NCI-H2196 treated with DMSO at 0.1 percent for 48 hours (cell line): ENCODE measurements around the gene EMC8.
"Not testable (repeated sequence)": the region's sequence is repeated elsewhere in the genome, so short reads cannot be mapped to it uniquely, and the experiment has no call there.

ENCODE experiments used
- DNase-seq: peaks from one replicate; lab custom pipeline; 2025; ENCODE audit not compliant: unreplicated experiment; lab: John Stamatoyannopoulos, UW

The EMC8 gene

DNA sequence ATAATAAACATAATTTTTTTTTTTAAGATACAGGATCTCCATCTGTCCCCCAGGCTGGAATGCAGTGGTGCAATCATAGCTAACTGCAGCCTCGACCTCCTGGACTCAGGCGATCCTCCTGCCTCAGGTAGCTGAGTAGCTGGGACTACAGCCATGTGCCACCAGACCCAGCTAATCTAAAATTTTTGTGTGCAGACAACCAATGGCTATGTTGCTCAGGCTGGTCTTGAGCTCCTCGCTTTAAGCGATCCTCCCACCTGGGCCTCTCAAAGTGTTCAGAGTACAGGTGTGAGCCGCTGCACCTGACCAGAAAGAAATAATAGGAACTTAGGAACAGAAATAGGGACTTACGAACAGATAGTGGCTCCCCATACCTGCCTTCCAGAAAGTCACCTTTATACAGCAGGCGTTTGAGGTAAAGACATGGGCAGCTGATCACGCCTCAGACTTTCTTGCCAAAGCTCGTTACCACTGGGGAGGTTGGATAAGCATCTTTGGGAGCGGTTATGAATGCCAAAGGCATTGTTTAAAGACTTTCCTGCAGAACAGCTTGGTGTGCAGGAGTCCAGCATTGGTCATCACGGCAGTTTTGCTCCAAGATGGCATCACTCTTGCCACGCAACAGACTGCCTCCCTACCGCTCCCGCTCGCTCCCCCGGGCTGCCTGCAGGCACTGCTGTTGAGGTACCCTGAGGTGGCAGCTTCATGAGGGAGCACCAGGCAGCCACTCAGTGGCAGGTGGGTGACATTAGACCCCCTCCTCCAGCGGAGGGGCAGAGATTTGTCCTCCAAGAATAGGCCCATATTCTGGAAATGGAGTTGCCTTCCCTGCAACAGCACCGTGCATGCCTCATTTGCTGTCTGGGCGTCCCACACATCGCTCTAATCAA is 13.7 kb upstream of the EMC8 start:
- DNase-seq: no peak

DNA sequence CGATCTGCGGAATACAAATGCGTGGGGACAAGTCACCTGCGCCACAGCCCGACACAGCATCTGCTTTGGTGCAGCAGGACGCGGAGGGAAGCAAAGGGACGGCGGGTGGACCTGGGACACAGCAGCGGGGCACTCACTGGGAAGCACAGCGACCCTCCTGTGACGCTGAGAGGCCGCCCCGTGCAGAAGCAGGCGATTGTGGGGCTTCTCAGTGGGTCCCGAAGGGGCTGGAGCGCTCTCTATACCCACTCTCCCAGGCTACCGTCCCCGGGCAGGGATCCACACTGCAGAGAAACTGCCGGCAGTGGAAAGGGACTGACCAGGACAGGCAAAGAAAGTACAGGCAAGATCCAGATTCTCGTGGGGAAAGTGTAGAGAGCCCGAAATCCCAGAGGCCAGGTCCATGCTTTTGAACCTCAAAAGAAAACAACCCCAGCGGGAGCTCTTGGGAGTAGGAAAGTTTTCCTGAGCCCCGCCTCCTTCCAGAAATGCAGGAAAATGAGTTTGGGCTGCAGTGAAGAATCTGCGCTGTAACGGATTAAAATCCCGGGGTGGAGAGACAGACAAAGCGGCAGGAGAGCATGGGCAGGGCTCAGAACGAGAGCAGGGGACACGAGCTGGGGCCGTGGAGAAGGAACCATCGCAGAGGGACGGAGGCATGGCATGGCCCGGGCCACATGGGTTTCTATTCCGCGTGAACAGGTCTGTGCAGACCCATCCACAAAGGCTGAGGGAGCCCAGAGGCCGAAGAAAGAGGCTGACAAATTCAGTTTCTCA is 12.9 kb upstream of the EMC8 start:
- DNase-seq: no peak

GRCh38 chr16:85810742-85811115 is 11.4 kb upstream of the EMC8 start:
- DNase-seq: no peak

- DNase-seq: no peak
These were observed 10.9 kb upstream of the EMC8 start for GRCh38 chr16:85810097-85810741.

GRCh38 chr16:85809645-85810044 is 10.3 kb upstream of the EMC8 start:
- DNase-seq: no peak

- no peak for DNase-seq
These were observed 9.6 kb upstream of the EMC8 start for GRCh38 chr16:85808926-85809325.

- not testable (repeated sequence) for DNase-seq
These were observed 8.8 kb upstream of the EMC8 start for GRCh38 chr16:85808104-85808503.

- DNase-seq: not testable (repeated sequence)
These were observed 8.0 kb upstream of the EMC8 start for GRCh38 chr16:85807340-85807739.

GRCh38 chr16:85806539-85806938 is 7.2 kb upstream of the EMC8 start:
- DNase-seq: no peak

DNA sequence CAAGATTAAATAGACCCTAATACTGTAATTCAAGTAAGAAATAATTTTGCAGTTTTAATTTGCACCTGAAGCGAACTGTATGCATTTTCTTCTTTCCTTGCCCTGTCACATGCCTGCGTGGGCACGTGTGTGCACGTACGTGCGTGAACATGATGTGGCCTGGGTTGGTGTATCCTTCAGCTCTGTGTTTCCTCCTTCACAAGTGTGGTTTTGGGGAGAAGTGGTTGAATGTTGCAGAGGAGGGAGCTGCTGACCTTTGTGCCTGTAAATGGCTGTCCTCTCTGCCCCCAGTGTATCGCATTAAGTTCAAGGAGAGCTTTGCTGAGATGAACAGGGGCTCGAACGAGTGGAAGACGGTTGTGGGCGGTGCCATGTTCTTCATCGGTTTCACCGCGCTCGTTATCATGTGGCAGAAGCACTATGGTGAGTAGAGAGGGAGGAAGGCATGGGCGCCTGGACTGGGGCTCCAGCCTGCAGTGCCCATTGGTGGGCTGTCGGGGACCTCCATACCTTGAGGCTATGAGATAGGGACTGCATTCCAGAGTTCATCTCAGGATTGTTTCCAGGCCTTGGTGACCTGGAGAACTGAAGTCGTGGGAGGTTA is 6.2 kb upstream of the EMC8 start:
- no peak for DNase-seq

- DNase-seq: no peak
These were observed 4.2 kb upstream of the EMC8 start for GRCh38 chr16:85803570-85803969.

GRCh38 chr16:85800321-85800669 is 951 bp upstream of the EMC8 start:
- DNase-seq: no peak

DNA sequence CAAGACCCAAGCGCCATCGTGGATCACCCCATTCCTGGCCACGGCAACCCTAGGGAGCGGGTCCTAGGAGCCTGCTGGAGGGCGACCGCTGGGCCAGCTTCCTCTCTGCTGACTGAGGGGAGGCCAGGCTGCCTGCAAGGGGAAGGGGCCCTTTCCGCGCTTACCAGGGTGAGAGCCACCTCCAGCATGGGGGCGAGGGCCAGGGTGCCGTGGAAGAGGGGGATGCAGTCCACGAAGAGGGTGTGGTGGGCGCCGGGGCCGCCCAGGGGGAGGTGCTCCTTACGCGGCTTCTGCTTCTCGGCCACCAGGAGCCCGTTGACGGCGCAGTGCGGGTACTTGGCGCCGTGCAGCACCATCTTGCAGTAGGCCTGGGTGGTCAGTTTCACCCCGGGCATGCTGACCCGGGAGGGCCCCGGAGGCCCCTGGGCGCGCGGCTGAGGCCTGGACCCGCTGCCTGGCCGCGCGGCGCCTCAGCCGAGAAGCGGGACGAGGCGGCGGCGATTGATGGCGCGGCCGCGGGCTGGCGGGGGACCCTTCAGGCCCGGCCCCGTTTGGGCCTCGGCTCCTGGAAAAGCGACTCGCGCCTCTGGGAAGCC is 345 bp downstream of the EMC8 start:
- DNase-seq: no peak

- DNase-seq: no peak
These were observed 1.0 kb downstream of the EMC8 start for GRCh38 chr16:85798283-85798776.

DNA sequence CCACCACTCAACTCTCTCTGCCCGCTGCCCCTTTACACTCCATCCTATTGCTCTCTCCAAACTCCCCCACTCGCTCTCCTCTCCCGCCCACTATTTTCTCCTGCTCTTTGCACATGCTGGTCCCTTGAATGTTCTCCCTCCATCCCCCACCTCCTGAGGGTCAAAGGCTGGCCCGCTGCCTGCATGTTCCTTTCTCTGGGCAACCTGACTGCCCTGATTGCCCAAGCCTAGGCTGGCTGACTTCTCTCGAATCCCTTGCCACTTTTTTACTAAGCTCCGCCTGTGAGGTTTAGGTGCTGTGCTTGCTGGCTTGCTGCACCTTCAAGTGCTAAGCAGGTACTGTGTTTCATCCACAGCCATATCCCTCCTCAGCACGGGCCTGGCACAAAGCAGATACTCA is 2.7 kb downstream of the EMC8 start:
- no peak for DNase-seq

- DNase-seq: no peak
These were observed 3.2 kb downstream of the EMC8 start for GRCh38 chr16:85796152-85796551.

- no peak for DNase-seq
These were observed 4.6 kb downstream of the EMC8 start for GRCh38 chr16:85794696-85795095.

DNA sequence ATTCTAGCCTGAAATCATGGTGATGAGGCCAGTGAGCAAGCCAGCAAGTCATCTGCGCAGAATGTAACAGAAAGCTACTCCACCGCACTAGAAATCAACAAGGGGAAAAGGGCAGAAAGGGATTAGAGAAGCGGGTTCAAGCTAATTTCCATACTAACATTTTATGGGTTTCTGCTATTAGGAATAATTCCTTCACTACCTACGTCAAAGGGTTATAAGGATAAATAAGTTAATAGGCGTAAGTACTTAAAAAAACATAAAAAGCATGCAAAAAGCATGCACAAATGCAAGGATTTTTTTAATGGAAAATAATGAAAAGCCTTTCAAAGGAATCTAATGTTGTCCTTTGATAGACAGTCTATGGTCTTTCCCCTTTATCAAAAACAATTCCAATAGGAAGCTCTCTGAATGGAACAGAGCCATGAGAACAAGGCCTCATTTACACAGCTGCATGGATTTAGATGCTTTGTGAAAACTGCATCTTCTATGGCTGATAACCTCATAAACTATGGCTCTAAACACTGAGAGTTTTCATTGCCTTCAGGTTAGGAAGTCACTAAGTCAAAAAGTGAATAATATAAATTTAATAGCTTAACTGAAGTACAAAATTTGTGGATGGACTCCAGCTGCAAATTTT is 5.6 kb downstream of the EMC8 start:
- DNase-seq: no peak

GRCh38 chr16:85789773-85790172 is 9.6 kb downstream of the EMC8 start:
- no peak for DNase-seq

GRCh38 chr16:85788819-85789218 is 10.5 kb downstream of the EMC8 start:
- no peak for DNase-seq
